GM08714 (cell line): ENCODE results near the gene ERH.
"Not testable (repeated sequence)": the region's sequence is repeated elsewhere in the genome, so short reads cannot be mapped to it uniquely, and the experiment has no call there.

Experiments
- H3K4me3 ChIP-seq: fragments of 200-500 bp; sonication (Bioruptor generic); 2 replicates; pipeline ENCODE4 v1.5.1; 2014; ENCODE audit warnings: mild to moderate bottlenecking, low read length, inconsistent platforms
- ZNF274 ChIP-seq: IDR thresholded peaks from 2 replicates; pipeline ENCODE4 v1.6.1; 2012; ENCODE audit warnings: mild to moderate bottlenecking, low read depth, low read length

The ERH gene

GRCh38 chr14:69408331-69408960 lies 10.3 kb upstream of the ERH start:
- no peak for TF ChIP-seq ZNF274
- no peak overlapping the region for H3K4me3 ChIP-seq

GRCh38 chr14:69405762-69406161 lies 7.7 kb upstream of the ERH start:
- no peak overlapping the region for H3K4me3 ChIP-seq
- TF ChIP-seq ZNF274: no peak

GRCh38 chr14:69404883-69405282 lies 6.8 kb upstream of the ERH start:
- TF ChIP-seq ZNF274: no peak
- no peak overlapping the region for H3K4me3 ChIP-seq

- H3K4me3 ChIP-seq: no peak overlapping the region
- no peak for TF ChIP-seq ZNF274
Observed at GRCh38 chr14:69404478-69404877, 6.4 kb upstream of the ERH start.

GRCh38 chr14:69401841-69402240 lies 3.7 kb upstream of the ERH start:
- H3K4me3 ChIP-seq: peak overlapping the region; percentile 98; the same call in 1 of the 2 replicates
- TF ChIP-seq ZNF274: no peak

- peak overlapping the region; percentile 98 for H3K4me3 ChIP-seq
- TF ChIP-seq ZNF274: no peak
Observed at GRCh38 chr14:69400154-69400553, 2.1 kb upstream of the ERH start.

GRCh38 chr14:69399750-69400149 lies 1.7 kb upstream of the ERH start:
- no peak for TF ChIP-seq ZNF274
- peak overlapping the region; percentile 98 for H3K4me3 ChIP-seq

GRCh38 chr14:69398818-69399210 lies 715 bp upstream of the ERH start:
- H3K4me3 ChIP-seq: peak overlapping the region; percentile 98
- TF ChIP-seq ZNF274: no peak

GRCh38 chr14:69395929-69396328 lies 2.2 kb downstream of the ERH start:
- no peak overlapping the region for H3K4me3 ChIP-seq
- no peak for TF ChIP-seq ZNF274

GRCh38 chr14:69392481-69392880 lies 5.6 kb downstream of the ERH start:
- H3K4me3 ChIP-seq: peak overlapping the region; percentile 23; the same call in 1 of the 2 replicates
- no peak for TF ChIP-seq ZNF274

- not testable (repeated sequence) for H3K4me3 ChIP-seq
Observed at GRCh38 chr14:69391400-69391799, 6.7 kb downstream of the ERH start.

GRCh38 chr14:69387311-69387710 lies 10.8 kb downstream of the ERH start:
- no peak overlapping the region for H3K4me3 ChIP-seq
- TF ChIP-seq ZNF274: no peak

- no peak for TF ChIP-seq ZNF274
- H3K4me3 ChIP-seq: no peak overlapping the region
Observed at GRCh38 chr14:69378274-69378673, 19.8 kb downstream of the ERH start.

GRCh38 chr14:69376439-69376838 lies 21.7 kb downstream of the ERH start:
- no peak overlapping the region for H3K4me3 ChIP-seq
- TF ChIP-seq ZNF274: no peak

- no peak overlapping the region for H3K4me3 ChIP-seq
- TF ChIP-seq ZNF274: no peak
Observed at GRCh38 chr14:69375722-69376121, 22.4 kb downstream of the ERH start.

GRCh38 chr14:69375182-69375581 lies 22.9 kb downstream of the ERH start:
- no peak overlapping the region for H3K4me3 ChIP-seq
- TF ChIP-seq ZNF274: no peak
